GM19468 (cell line): ENCODE data around the gene SLC13A3.

ENCODE experiments used
- ATAC-seq: cut with Tn5 transposase; IDR thresholded peaks from one replicate; pipeline ENCODE4 v1.9.1; 2021; ENCODE audit warnings: mild to moderate bottlenecking, moderate library complexity, moderate number of reproducible peaks; ENCODE audit not compliant: unreplicated experiment; ENCODE audit errors: extremely low read depth

Gene SLC13A3

GRCh38 chr20:46660487-46660886, 9.2 kb upstream of the SLC13A3 start:
- ATAC-seq = no peak

GRCh38 chr20:46657618-46658017, 6.4 kb upstream of the SLC13A3 start:
- no peak for ATAC-seq

GRCh38 chr20:46657137-46657536, 5.9 kb upstream of the SLC13A3 start:
- ATAC-seq = no peak

- no peak for ATAC-seq
These were observed 1.4 kb upstream of the SLC13A3 start for GRCh38 chr20:46652699-46653098.

GRCh38 chr20:46650575-46651090, 626 bp downstream of the SLC13A3 start:
- no peak for ATAC-seq

GRCh38 chr20:46649965-46650542, 1.2 kb downstream of the SLC13A3 start:
- ATAC-seq = no peak

GRCh38 chr20:46649650-46649949, 1.7 kb downstream of the SLC13A3 start:
- ATAC-seq = no peak

GRCh38 chr20:46648903-46649649, 2.2 kb downstream of the SLC13A3 start:
- no peak for ATAC-seq

- ATAC-seq = no peak
These were observed 3.8 kb downstream of the SLC13A3 start for GRCh38 chr20:46647469-46647868.

DNA sequence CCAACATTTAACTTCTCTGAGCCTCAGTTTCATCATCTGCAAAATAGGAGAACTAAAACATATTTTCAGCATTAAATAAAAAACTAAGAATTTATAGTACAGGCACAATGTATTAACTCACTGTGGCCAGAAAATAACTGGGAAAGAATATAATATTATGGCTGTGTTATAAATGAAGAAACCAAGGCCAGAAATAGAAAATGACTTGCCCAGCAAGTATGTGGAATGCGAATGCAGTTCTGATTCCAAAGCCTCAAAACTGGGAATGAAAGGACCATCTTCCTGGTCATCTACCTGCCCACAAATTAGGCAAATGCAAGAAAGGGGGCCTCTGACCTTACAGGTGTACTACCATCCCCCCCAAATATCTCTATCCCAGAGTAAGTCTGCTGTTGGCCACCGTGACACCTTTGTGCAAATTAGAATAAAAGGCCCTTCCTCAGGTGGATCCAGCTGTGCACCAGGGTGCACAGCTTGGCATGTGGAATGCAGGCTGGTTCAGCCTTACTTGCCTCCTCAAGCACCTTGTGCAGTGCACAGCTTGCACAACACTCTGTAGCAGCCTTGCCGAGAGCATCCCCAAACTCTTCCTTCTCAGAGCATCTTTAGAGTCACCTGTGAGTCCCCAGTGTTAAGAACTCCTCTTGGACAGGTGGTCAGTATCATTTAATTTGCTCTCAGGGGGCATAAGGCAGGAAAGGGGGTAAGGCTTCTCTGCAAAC, 4.4 kb downstream of the SLC13A3 start:
- ATAC-seq = no peak

DNA sequence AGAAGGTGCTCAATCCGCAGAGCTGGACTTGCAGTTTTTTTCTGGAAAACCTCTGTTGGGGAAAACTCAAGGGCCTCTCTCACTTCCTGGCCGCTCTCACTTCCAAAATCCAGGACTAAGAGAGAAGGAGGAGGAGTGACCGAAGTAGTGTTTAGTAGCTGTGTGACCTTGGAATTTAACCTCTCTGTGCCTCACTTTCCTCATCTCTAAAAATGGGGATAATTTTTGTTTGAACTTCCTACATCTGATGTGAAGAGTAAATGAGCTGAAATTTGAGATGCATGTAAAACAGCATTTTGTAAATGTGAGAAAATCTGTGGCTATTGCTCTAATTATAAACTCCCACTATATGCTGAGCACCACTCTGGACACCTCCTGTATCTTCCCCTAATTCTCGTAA, 5.1 kb downstream of the SLC13A3 start:
- no peak for ATAC-seq

DNA sequence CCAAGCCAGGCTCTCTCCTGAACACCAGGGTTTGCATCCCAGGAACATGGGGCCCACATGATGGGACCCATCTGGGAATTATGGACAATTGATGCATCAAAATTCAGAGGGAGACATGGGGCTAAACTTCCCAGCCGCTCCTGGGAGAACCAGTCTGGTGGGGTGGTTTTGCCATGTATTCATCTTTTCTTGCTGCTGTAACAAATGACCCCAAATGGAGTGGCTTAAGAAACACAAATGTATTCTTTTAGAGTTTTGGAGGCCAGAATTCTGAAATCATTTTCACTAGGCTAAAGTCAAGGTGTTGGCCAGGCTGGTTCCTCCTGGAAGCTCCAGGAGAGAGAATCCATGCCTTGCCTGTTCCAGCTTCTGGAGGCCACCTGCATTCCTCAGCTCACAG, 6.5 kb downstream of the SLC13A3 start:
- no peak for ATAC-seq

DNA sequence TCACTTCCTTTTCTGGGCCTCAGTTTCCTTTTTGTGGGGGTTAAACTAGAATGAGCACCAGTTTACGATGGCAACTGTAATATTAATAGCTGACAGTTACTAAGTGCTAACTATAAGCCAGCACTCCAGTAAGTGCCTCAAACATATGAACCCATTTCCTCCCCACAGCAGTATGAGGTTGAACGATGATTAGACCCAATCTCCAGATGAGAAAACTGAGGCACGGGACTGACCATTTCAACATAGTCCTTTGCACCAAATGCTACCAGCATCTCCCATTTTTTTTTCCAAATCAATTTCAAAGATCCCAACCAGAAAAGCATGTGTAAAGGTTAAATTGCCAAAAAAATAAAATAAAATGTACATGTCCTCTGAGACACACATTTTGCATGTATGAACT, 7.1 kb downstream of the SLC13A3 start:
- no peak for ATAC-seq

DNA sequence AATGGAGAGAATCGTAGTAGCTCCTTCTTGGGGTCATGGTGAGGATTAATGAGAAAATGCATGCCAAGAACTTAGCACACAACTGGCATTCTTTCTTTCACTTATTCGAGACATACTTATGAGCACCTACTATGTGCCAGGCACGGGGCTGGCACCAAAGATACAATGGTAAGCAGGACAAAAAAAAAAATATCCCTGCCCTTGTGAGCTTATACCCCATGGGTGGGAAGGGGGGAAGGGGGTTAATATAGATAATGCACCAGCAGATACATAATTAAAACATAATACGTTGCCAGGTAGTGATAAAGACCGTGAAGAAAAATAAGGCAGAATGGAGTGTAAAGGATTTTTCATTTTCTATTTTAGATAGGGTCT, 8.3 kb downstream of the SLC13A3 start:
- ATAC-seq = no peak

DNA sequence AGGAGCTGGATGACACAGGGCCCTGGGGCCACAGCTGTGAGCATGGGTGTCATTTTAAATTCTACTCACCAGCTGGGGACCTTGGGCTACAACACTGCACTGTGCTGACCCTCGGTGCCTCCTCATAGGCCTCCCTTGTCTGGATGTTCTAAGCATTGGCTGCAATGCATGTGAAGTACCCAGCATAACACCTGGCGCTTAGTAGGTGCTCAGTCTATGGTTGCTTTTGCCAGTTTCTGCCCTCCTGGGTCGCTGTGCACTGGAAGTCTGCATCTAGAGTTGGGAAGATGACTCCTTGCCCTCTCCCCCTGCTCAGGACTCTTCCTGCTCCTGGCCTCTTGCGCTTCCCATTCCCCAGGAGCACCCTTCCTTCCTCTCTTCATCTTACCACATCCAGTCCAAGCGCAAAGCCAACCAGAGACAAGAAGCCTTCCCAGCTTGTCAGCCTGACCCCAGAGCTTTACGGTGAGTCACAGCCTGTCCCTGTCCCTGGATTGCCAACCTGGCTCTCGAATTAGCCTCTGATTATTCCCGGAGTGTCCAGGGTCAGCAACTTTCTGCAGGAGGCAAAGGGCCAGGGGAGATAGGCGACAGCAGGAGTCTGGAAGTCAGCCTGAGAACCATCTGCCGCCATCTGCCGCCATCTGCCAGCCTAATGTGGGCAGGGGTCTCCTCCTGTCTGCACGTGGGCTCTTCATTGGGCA, 8.8 kb downstream of the SLC13A3 start:
- no peak for ATAC-seq

DNA sequence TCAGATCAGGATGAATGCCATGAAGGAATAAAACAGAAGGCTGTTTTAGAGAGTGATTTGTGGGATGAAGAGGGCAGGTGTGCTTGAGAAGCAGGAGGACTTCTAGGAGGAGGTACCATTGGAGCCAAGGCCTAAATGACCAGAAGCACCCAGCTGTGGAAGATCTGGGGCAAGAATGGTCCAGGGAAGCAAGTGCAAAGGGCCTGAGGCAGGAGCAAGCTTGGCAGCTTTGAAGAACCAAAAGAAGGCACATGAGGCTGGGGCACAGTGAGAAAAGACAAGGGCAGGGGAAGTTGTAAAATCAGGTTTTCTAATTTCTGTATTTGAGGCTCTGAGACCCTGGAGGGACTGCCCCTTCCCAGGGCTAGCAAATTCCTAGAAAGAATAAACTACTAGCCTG, 9.8 kb downstream of the SLC13A3 start:
- no peak for ATAC-seq

DNA sequence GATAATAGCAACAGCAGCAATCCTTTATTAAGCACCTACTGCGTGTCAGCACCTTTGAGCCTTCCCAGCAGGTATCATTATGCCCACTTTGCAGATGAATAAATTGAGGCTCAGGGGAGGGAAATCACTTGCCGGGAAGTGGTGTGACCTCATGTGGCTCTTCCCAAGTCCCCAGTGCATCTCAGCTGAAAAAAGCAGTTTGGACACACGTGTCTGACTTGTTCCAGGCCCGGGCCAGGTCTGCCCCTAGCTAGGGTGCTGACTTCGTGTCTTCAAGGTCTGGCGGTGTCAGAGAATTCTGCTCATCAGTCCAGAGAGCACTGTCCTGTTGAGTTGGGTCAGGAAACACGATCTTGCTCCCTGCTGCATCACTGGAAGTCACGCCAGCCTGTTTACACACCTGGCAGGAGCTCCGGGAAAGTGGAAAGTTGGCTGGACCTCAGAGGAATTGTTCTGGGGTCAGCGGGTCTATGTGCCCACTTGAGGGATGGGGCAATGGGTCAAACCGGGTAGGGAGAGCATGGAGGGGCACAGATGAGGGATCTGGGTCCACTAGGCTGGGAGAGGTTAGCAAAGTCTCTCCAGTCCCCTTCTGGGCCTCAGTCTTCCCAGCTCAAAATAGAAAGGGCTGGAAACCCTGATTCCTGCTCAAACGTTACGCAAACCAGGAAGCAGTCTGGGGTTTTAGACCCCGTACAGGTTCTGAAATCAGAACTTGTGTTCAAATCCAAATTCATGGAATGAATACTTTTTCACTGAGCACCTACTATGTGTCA, 10.5 kb downstream of the SLC13A3 start:
- ATAC-seq = no peak

DNA sequence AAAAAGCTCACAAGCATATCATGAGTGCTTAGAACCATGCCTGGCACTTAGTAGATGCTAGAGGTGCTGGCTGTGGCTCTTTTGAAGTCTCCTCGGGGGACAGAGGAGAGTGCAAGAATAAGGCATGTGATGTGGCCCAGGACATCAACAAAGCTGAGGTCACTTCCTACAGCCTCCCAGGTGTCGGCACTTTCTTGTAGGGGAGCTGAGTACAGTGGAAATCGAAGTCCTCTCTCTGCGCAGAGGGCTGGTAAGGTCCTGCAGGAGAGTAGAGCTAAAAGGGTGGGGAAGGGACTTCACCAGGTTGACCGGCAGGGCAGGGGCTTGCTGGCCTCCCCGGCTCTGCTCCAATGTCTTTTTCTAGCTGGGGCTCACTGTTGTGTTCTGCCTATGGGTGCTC, 11.2 kb downstream of the SLC13A3 start:
- ATAC-seq = no peak

- no peak for ATAC-seq
These were observed 11.7 kb downstream of the SLC13A3 start for GRCh38 chr20:46639587-46639986.

GRCh38 chr20:46638898-46639274, 12.4 kb downstream of the SLC13A3 start:
- ATAC-seq = no peak
